Osteoblast (primary cell): Measurements from ENCODE around the gene AGER. TPM values are rescaled to one million over a fixed set of nuclear protein-coding genes. Genes with fewer than 3 reads are reported as not detected.

ENCODE experiments used
- DNase-seq: peaks from one replicate; pipeline ENCODE4 v3.0.0; 2011; ENCODE audit warnings: low spot score, mixed read lengths; ENCODE audit not compliant: insufficient read length; ENCODE audit errors: missing footprints
- H2AFZ ChIP-seq: 2 replicates; pipeline ENCODE4 v1.6.0; 2011; ENCODE audit warnings: mild to moderate bottlenecking, low read length
- H3K27ac ChIP-seq: 2 replicates; pipeline ENCODE4 v1.5.1; 2011; ENCODE audit warnings: mild to moderate bottlenecking, low read depth, low read length, moderate library complexity
- H3K27me3 ChIP-seq: 2 replicates; pipeline ENCODE4 v1.6.0; 2012; ENCODE audit warnings: mild to moderate bottlenecking, control low read depth, inconsistent platforms, low read length, moderate library complexity; ENCODE audit not compliant: insufficient read depth
- H3K36me3 ChIP-seq: 2 replicates; pipeline ENCODE4 v1.5.1; 2011; ENCODE audit warnings: mild to moderate bottlenecking, low read length, control low read depth, moderate library complexity; ENCODE audit not compliant: insufficient read depth
- H3K4me1 ChIP-seq: 2 replicates; pipeline ENCODE4 v1.5.1; 2011; ENCODE audit warnings: mild to moderate bottlenecking, low read length, control low read depth, moderate library complexity; ENCODE audit not compliant: insufficient read depth
- H3K4me2 ChIP-seq: 2 replicates; pipeline ENCODE4 v1.6.0; 2011; ENCODE audit warnings: mild to moderate bottlenecking, low read length; ENCODE audit not compliant: insufficient read depth
- H3K4me3 ChIP-seq: fragments of 200-600 bp; sonication (generic); 3 replicates; pipeline ENCODE4 v1.5.1; 2012; ENCODE audit warnings: mild to moderate bottlenecking, low read length, inconsistent platforms; ENCODE audit not compliant: insufficient read depth
- H3K79me2 ChIP-seq: 2 replicates; pipeline ENCODE4 v1.6.0; 2012; ENCODE audit warnings: mild to moderate bottlenecking, low read length, control low read depth, inconsistent platforms; ENCODE audit not compliant: insufficient read depth
- H3K9me3 ChIP-seq: 2 replicates; pipeline ENCODE4 v1.5.1; 2011; ENCODE audit warnings: low read depth, low read length, control low read depth
- H4K20me1 ChIP-seq: 2 replicates; pipeline ENCODE4 v1.6.0; 2012; ENCODE audit warnings: mild to moderate bottlenecking, low read length, control low read depth; ENCODE audit not compliant: insufficient read depth
- CTCF ChIP-seq: IDR thresholded peaks from 2 replicates; pipeline ENCODE4 v1.5.1; 2011; ENCODE audit warnings: mild to moderate bottlenecking, low read depth, low read length, moderate library complexity; ENCODE audit errors: extremely low read depth
- total RNA-seq: library from RNA; depleted of rRNA; stranded (reverse); fragments of >200 nt; gene quantifications from 2 replicates; pipeline ENCODE4 v1.2.3, GENCODE V29; 2012

AGER gene
- total RNA-seq, 1 donor = under 0.01 TPM

- no peaks in the 10 kb centered on the region for H4K20me1 ChIP-seq
- no peak overlapping the region for H3K4me3 ChIP-seq
- no peaks in the 10 kb centered on the region for H3K79me2 ChIP-seq
- H2AFZ ChIP-seq = no peak overlapping the region
- no peak for DNase-seq
- no peaks in the 10 kb centered on the region for H3K4me1 ChIP-seq
- peaks cover 10% of the 10 kb centered on the region for H3K27me3 ChIP-seq
- no peak for TF ChIP-seq CTCF
- no peak overlapping the region for H3K27ac ChIP-seq
- H3K36me3 ChIP-seq = no peaks in the 10 kb centered on the region
- H3K9me3 ChIP-seq = no peaks in the 10 kb centered on the region
- H3K4me2 ChIP-seq = no peak overlapping the region
Observed at GRCh38 chr6:32216285-32216684, 32.2 kb upstream of the AGER start.

DNA sequence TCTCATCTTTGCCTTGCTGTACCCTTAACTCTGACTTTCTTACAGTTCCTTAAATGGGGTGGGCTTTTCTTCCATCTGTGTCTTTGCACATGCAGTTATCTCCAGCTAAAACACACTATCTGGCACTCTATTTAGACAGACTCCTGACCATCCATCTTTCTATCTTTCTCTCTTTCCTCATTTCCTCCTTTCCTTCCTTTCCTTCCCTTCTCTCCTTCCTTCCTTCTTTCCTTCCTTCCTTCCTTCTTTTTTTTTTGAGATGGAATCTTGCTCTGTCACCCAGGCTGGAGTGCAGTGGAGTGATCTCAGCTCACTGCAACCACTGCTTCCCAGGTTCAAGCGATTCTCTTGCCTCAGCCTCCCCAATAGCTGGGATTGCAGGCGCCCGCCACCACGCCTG lies 31.6 kb upstream of the AGER start:
- Histone ChIP-seq H3K9me3 (no peaks in the 10 kb centered on the region), H3K27ac (no peak overlapping the region), H3K36me3 (no peaks in the 10 kb centered on the region), H3K4me2 (no peak overlapping the region), H3K27me3 (peaks cover 10% of the 10 kb centered on the region), H3K4me3 (no peak overlapping the region), H3K4me1 (no peaks in the 10 kb centered on the region), H2AFZ (no peak overlapping the region), H4K20me1 (no peaks in the 10 kb centered on the region), H3K79me2 (no peaks in the 10 kb centered on the region)
- no peak for TF ChIP-seq CTCF
- DNase-seq = no peak

- Histone ChIP-seq H3K4me2 (no peak overlapping the region), H4K20me1 (no peaks in the 10 kb centered on the region), H3K79me2 (no peaks in the 10 kb centered on the region), H2AFZ (no peak overlapping the region), H3K36me3 (no peaks in the 10 kb centered on the region), H3K4me3 (no peak overlapping the region), H3K27ac (no peak overlapping the region), H3K4me1 (no peaks in the 10 kb centered on the region), H3K9me3 (no peaks in the 10 kb centered on the region), H3K27me3 (peaks cover 11% of the 10 kb centered on the region)
- DNase-seq = no peak
- TF ChIP-seq CTCF = no peak
Observed at GRCh38 chr6:32214126-32214525, 30.1 kb upstream of the AGER start.

DNA sequence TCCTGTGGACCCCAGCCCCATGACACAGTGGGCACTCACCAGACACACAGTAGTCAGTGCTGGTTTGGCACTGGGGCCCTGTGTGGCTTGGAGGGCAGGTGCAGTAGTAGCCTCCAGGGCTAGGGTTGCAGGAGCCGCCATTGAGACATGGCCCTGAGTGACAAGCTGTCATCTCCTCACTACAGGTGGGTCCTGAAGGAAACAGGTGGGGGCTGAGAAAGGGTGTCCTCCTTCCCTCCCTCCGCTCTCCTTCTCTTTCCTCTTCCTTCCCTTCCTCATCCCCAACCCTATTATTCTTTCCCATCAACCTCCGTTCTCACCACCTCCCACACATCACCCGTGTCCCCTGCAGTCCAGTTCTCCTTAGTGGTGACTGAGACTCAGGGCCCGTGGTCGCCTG lies 29.6 kb upstream of the AGER start:
- H3K36me3 ChIP-seq = no peaks in the 10 kb centered on the region
- H3K9me3 ChIP-seq = no peaks in the 10 kb centered on the region
- no peaks in the 10 kb centered on the region for H3K79me2 ChIP-seq
- no peak overlapping the region for H3K4me3 ChIP-seq
- no peak overlapping the region for H3K27ac ChIP-seq
- H3K4me2 ChIP-seq = no peak overlapping the region
- H2AFZ ChIP-seq = no peak overlapping the region
- H3K4me1 ChIP-seq = no peaks in the 10 kb centered on the region
- DNase-seq = peak; percentile 32
- peaks cover 11% of the 10 kb centered on the region for H3K27me3 ChIP-seq
- no peak for TF ChIP-seq CTCF
- no peaks in the 10 kb centered on the region for H4K20me1 ChIP-seq
